Vagina (tissue), 2 donors: ENCODE results near the gene ZNF280B. TPM values are rescaled to one million over a fixed set of nuclear protein-coding genes. Genes with fewer than 3 reads are reported as not detected.
"Not testable (repeated sequence)": the region's sequence is repeated elsewhere in the genome, so short reads cannot be mapped to it uniquely, and the experiment has no call there.

Experiments used
- DNase-seq, 2 donors: peaks; one replicate each; pipeline ENCODE4 v3.0.0-alpha.2; 2017; ENCODE audit errors: extremely low spot score in 2 of 2
- H3K27ac ChIP-seq: fragments of 200-600 bp; sonication (generic); one replicate; pipeline ENCODE4 v1.5.1; 2019
- H3K27me3 ChIP-seq: fragments of 200-600 bp; sonication (generic); one replicate; pipeline ENCODE4 v1.5.1; 2019
- H3K36me3 ChIP-seq, 2 donors: fragments of 200-600 bp; sonication (generic); one replicate each; pipeline ENCODE4 v1.5.1; 2017 to 2019
- H3K4me1 ChIP-seq: fragments of 200-600 bp; sonication (generic); one replicate; pipeline ENCODE4 v1.5.1; 2019
- H3K4me3 ChIP-seq, 2 donors: fragments of 200-600 bp; sonication (generic); 1 replicate in 1 of 2; 2 replicates in 1 of 2; pipeline ENCODE4 v1.5.1; 2016 to 2019
- H3K9me3 ChIP-seq: fragments of 200-600 bp; sonication (generic); one replicate; pipeline ENCODE4 v1.5.1; 2019
- POLR2A ChIP-seq, 2 donors: fragments of 450-650 bp; IDR thresholded peaks; one replicate each; pipeline ENCODE4 v1.6.1; 2017; ENCODE audit warnings: antibody characterized with exemption in 2 of 2, mild to moderate bottlenecking in 2 of 2, moderate library complexity in 2 of 2
- POLR2AphosphoS5 ChIP-seq, 2 donors: sonication (generic); formaldehyde crosslinking; IDR thresholded peaks; one replicate each; pipeline ENCODE4 v1.9.0; 2017; ENCODE audit warnings: antibody characterized with exemption in 2 of 2, mild to moderate bottlenecking in 2 of 2, low read depth in 1 of 2; ENCODE audit not compliant: insufficient read depth in 1 of 2
- intact Hi-C: fragments of 100-400 bp; cut with DNase I; formaldehyde crosslinking; loops from one replicate; pipeline ENCODE4 v1.15.1; 2023
- total RNA-seq: library from RNA; depleted of rRNA; stranded (reverse); fragments of >200 nt; gene quantifications from one replicate; pipeline ENCODE4 v1.2.3, GENCODE V29; 2016
- TF ChIP-seq, protein P1 (sequence below), 3 experiments: fragments of 450-650 bp in 2 of 3; fragments of 200-600 bp in 1 of 3; sonication (generic) in 1 of 3; IDR thresholded peaks; one replicate each; pipeline ENCODE4 v1.5.1; 2017 to 2019; ENCODE audit warnings: antibody characterized with exemption in 3 of 3, mild to moderate bottlenecking in 2 of 3, moderate library complexity in 2 of 3

The ZNF280B gene
- total RNA-seq, 1 donor from 2014 or later, result 0.25 TPM

DNA sequence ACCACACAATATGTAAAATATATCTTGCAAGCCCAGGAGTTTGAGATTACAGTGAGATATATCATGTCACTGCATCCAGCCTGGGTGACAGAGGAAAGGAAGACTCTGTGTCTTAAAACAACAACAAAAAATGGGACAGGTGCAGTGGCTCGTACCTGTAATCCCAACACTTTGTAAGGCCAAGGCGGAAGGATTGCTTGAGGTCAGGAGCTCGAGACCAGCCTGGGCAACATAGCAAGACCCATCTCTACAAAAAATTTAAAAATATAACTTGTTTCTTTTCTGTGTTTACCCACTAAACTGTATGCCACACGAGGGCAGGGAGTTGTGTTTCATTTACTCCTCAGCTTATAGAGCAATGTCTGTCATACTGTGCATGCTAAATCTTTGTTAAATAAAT is 8.4 kb upstream of the ZNF280B start:
- Histone ChIP-seq H3K4me1 (no peaks in the 10 kb centered on the region), H3K27me3 (no peaks in the 10 kb centered on the region), H3K4me3 (no peak overlapping the region), H3K9me3 (no peaks in the 10 kb centered on the region), H3K36me3 (no peaks in the 10 kb centered on the region), H3K27ac (no peak overlapping the region)
- TF ChIP-seq POLR2AphosphoS5 (IDR thresholded peaks at IDR 0.05; ENCODE audit: insufficient read depth in 1 of 2, low read depth in 1 of 2) (no peak), POLR2A (IDR thresholded peaks at IDR 0.05) (no peak)
- TF ChIP-seq, protein P1, sequence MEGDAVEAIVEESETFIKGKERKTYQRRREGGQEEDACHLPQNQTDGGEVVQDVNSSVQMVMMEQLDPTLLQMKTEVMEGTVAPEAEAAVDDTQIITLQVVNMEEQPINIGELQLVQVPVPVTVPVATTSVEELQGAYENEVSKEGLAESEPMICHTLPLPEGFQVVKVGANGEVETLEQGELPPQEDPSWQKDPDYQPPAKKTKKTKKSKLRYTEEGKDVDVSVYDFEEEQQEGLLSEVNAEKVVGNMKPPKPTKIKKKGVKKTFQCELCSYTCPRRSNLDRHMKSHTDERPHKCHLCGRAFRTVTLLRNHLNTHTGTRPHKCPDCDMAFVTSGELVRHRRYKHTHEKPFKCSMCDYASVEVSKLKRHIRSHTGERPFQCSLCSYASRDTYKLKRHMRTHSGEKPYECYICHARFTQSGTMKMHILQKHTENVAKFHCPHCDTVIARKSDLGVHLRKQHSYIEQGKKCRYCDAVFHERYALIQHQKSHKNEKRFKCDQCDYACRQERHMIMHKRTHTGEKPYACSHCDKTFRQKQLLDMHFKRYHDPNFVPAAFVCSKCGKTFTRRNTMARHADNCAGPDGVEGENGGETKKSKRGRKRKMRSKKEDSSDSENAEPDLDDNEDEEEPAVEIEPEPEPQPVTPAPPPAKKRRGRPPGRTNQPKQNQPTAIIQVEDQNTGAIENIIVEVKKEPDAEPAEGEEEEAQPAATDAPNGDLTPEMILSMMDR (IDR thresholded peaks at IDR 0.05), result no peak
- DNase-seq, result no peak
- intact Hi-C loops, result no loop called here

GRCh38 chr22:22515890-22516289 is 7.3 kb upstream of the ZNF280B start:
- intact Hi-C loops, result no loop called here
- TF ChIP-seq, protein P1 (IDR thresholded peaks at IDR 0.05), result no peak
- Histone ChIP-seq H3K4me1 (no peaks in the 10 kb centered on the region), H3K27me3 (no peaks in the 10 kb centered on the region), H3K36me3 (no peaks in the 10 kb centered on the region), H3K27ac (no peak overlapping the region), H3K4me3 (no peak overlapping the region), H3K9me3 (no peaks in the 10 kb centered on the region)
- no peak for DNase-seq

- not testable (repeated sequence) for H3K27ac ChIP-seq, H3K27me3 ChIP-seq
These were observed 5.9 kb upstream of the ZNF280B start for GRCh38 chr22:22514431-22514830.

DNA sequence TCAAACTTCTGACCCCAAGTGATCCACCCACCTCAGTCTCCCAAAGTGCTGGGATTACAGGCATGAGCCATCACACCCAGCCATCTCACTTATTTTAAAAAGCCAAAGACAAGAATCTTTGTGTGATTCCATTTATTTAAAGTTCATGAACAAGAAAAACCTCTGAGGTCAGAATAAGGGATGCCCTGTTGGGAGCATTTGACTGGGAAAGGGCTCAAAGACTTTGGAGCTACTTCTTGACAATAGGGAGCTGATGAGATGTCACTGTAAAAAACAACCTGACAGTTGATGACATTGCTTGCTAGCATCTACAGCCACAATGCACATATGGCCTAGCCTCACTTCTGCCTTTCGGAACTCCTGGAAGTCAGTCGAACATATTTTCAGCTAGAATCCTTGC is 5.1 kb upstream of the ZNF280B start:
- H3K4me3 ChIP-seq, result no peak overlapping the region
- H3K27ac ChIP-seq, result no peak overlapping the region
- no peaks in the 10 kb centered on the region for H3K9me3 ChIP-seq
- TF ChIP-seq POLR2A (IDR thresholded peaks at IDR 0.05) (no peak), POLR2AphosphoS5 (IDR thresholded peaks at IDR 0.05; ENCODE audit: insufficient read depth in 1 of 2, low read depth in 1 of 2) (no peak)
- TF ChIP-seq, protein P1 (IDR thresholded peaks at IDR 0.05), result no peak
- peaks cover under 1% of the 10 kb centered on the region for H3K4me1 ChIP-seq
- no peak for DNase-seq
- intact Hi-C loops, result no loop called here
- H3K36me3 ChIP-seq, result no peaks in the 10 kb centered on the region
- H3K27me3 ChIP-seq, result no peaks in the 10 kb centered on the region

More at GRCh38 chr22:22514431-22514830, 5.9 kb upstream of the ZNF280B start:
- H3K4me1 ChIP-seq, intact Hi-C loops, DNase-seq, H3K4me3 ChIP-seq, H3K9me3 ChIP-seq, H3K36me3 ChIP-seq: not testable (repeated sequence)

- DNase-seq, result no peak
- intact Hi-C loops, result no loop called here
- no peaks in the 10 kb centered on the region for H3K9me3 ChIP-seq
- no peak overlapping the region for H3K4me3 ChIP-seq
- H3K36me3 ChIP-seq, result no peaks in the 10 kb centered on the region
- H3K27me3 ChIP-seq, result no peaks in the 10 kb centered on the region
- peaks cover 7% of the 10 kb centered on the region for H3K4me1 ChIP-seq
- H3K27ac ChIP-seq, result no peak overlapping the region
- TF ChIP-seq POLR2A (IDR thresholded peaks at IDR 0.05), result no peak
- TF ChIP-seq, protein P1 (IDR thresholded peaks at IDR 0.05), result no peak
- no peak for TF ChIP-seq POLR2AphosphoS5 (IDR thresholded peaks at IDR 0.05; ENCODE audit: insufficient read depth in 1 of 2, low read depth in 1 of 2)
These were observed 4.4 kb upstream of the ZNF280B start for GRCh38 chr22:22512951-22513350.

DNA sequence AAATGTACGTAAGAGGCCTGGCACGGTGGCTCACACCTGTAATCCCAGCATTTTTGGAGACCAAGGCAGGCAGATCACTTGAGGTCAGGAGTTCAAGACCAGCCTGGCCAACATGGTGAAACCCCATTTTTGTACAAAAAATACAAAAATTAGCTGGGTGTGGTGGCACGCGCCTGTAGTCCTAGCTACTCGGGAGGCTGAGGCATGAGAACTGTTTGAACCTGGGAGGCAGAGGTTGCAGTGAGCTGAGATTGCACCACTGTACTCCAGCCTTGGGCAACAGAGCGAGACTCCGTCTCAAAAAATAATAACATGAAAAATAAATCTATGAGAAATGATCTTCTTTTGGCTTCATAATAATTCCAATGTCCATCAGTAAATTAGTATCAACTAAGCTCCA is 2.3 kb upstream of the ZNF280B start:
- DNase-seq, H3K27ac ChIP-seq, H3K9me3 ChIP-seq, H3K4me3 ChIP-seq, H3K4me1 ChIP-seq, intact Hi-C loops, H3K27me3 ChIP-seq, H3K36me3 ChIP-seq: not testable (repeated sequence)

DNA sequence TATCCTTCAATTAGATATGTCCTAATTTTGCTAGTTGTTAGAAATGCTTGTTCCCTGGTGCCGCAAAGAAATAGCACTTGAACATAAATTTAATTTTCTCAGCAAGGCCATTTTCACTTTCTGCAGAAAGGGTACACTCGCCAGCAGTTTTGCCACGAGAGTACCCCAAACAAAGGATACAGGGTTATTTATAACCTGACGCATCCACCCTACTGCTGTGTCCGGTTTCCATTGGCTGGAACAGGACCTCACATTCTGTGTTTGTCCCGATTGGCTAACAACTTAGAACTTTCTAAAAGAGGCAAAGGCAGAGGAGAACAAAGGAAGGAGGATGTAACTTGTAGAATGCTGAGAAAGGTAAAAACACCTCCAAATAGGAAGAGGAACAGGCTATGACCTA is 1.4 kb upstream of the ZNF280B start:
- H3K9me3 ChIP-seq, H3K4me3 ChIP-seq, H3K27me3 ChIP-seq, H3K27ac ChIP-seq, H3K4me1 ChIP-seq, H3K36me3 ChIP-seq, intact Hi-C loops, DNase-seq: not testable (repeated sequence)
